GM13976 (cell line): Measurements from ENCODE around the gene EXOSC5.

Source experiments
- DNase-seq: peaks from one replicate; pipeline ENCODE4 v3.0.0; 2012; ENCODE audit warnings: low spot score
- CTCF ChIP-seq: IDR thresholded peaks from 2 replicates; pipeline ENCODE4 v1.5.1; 2012; ENCODE audit warnings: borderline replicate concordance, mild to moderate bottlenecking; ENCODE audit not compliant: insufficient read depth; ENCODE audit errors: extremely low read depth, missing control alignments, control extremely low read depth
- in situ Hi-C: fragments of 300-500 bp; cut with MboI; formaldehyde crosslinking; loops from one replicate; pipeline ENCODE4 v1.12.0; 2022; ENCODE audit warnings: low sequenced_read_pairs, mixed read lengths, inconsistent platforms; ENCODE audit not compliant: unreplicated experiment

The EXOSC5 gene

GRCh38 chr19:41397086-41398049 is at the start of gene EXOSC5, which contains the start of gene BCKDHA:
Gene EXOSC5, minus strand, starts transcription at chr19:41397359. Its CDS starts 31 bp downstream, at chr19:41397328.
Gene BCKDHA, plus strand, starts transcription at chr19:41397818. Its CDS starts 10 bp downstream, at chr19:41397828.
- TF ChIP-seq CTCF: no peak
- in situ Hi-C loops: no loop called here
- peak; percentile 98 for DNase-seq

DNA sequence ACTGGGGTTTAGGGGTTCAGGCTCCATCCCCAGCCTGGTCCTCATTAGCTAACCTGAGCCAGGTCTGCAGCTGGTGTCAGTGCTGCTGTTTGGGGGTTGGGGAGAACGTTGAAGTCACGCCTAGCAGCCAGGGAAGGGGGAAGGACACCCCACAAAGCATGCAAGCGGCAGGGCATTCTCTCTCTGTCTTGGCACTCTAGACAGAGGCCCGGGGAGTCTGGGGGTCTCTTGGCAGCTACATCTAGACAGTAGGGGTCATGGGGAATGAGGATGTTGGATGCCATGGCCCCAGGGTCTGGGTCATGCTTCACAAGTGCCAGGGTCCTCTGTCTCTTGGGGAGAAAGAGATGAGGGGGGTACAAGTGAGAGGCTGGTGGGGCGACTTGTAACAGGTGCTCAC is 48.4 kb upstream of the EXOSC5 start:
- no peak for TF ChIP-seq CTCF
- DNase-seq: no peak
- in situ Hi-C loops: no loop called here

DNA sequence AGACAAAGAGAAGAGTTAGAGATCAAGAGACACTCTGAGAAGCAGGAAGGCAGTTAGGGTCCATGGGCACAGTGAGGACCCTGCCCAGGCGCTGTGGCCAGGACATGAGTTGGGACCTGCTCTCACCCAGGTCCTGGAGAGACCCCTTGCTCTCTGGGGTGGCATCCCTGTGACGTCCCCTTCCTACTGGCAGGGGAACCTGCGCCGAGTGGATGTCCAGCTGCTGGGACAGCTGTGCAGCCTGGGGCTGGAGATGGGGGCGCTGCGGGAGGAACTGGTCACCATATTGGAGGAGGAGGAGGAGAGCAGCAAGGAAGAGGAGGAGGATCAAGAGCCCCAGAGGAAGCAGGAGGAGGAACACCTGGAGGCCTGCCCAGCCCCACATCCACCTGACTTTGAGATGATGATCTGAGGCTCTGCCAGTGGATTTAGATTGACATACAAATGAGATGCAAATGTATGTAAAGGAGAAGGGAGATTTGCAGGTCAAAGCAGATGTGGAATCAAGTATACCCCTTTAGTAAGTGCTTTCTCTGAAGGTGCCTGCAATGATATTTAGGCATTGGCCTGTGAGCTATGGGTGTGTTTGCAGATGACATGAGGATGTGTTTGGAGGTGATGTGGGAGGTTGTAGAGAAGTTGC is 46.8 kb upstream of the EXOSC5 start:
- DNase-seq: no peak
- TF ChIP-seq CTCF: no peak
- in situ Hi-C loops: loop anchor here (5.0 kb wide), 1 partner anchor 128 kb away; no protein-coding TSS in a partner anchor

DNA sequence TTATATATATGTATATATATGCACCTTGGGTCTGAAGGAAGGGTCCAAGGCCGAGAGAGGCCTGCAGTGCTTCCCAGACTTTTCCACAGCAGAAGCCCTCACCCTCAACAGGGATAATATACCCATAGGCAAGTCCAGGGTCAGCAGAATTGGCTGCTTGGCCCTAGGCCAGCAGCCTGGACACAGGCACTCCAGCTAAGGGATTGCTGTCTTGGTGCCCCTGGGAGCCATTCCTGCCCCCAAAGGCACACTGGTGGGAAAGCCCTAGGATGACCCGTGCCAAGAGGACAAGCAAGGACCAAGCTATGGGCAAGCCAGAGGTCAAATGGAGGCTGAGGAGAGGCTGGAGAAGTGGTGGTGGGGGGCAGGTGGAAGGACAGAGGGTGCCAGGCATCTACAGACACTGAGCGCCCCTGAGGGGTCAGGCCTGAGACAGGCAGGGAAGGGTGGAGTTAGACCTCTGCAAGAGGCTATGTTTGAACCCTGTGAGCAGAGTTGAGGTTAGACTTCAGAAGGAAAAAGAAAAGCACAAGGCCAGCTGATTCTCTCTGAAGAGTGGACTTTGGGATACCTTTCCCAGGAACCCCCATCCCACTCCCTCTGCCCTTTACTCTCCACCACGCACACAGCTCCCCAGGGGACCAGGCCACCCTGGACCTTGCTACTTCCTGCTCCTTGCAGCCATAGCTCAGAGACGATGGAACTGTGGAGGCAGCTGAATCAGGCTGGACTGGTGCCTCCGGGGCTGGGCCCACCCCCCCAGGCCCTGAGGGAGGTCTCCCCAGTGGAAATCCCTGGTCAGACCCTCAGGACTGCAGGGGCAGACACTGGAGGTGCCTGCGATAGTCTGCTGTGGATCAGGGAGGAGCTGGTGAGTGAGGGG is 45.6 kb upstream of the EXOSC5 start, which contains the start of gene ERICH4:
ERICH4 (plus strand) TSS at position 684 of the 883 bp plus-strand sequence; CDS start at position 698, 14 bp downstream.
- DNase-seq: no peak
- TF ChIP-seq CTCF: no peak
- in situ Hi-C loops: loop anchor here (5.0 kb wide), 1 partner anchor 130 kb away; no protein-coding TSS in a partner anchor

DNA sequence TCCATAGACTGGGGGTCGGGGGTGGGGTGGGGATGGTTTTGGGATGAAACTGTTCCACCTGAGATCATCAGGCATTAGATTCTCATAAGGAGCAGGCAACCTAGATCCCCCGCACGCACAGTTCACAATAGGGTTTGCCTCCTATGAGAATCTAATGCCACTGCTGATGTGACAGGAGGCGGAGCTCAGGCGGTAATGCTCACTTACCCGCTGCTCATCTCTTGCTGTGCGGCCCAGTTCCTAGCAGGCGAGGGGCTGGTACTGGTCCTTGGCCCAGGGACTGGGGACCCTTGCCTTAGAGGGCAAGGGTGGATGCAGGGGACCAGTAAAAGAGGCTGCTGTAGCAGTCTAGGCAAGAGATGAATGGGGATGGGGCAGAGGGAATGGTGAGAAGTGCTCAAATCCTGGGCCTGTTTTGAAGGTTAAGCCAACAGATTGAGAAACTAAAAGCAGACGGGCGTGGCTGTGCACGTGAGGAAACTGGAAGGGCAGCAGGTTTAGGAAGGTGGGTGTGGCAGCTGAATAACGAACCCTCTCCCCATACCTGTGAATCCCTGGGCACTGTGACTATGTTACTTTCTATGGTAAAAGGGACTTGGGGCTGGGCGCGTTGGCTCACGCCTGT is 44.3 kb upstream of the EXOSC5 start:
- TF ChIP-seq CTCF: no peak
- no peak for DNase-seq
- in situ Hi-C loops: loop anchor here (5.0 kb wide), 1 partner anchor 131 kb away; no protein-coding TSS in a partner anchor
